Adrenal gland (tissue), 12 donors: Measurements from ENCODE around the gene PRKAR1A. TPM values are rescaled to one million over a fixed set of nuclear protein-coding genes. Genes with fewer than 3 reads are reported as not detected.

ENCODE experiments used
- DNase-seq, 7 donors: peaks; one replicate each; pipeline ENCODE4 v3.0.0-alpha.2; 2019 to 2020
- H3K27ac ChIP-seq, 5 donors: fragments of 200-600 bp; sonication (generic) in 4 of 5; 1 replicate in 3 of 5; 2 replicates in 2 of 5; pipeline versions ENCODE4 v1.5.1 to v1.8.0; 2016 to 2020; ENCODE audit warnings: mild to moderate bottlenecking in 1 of 5
- H3K27me3 ChIP-seq: fragments of 200-600 bp; 2 replicates; pipeline ENCODE4 v1.8.0; 2021
- H3K36me3 ChIP-seq, 2 donors: fragments of 200-600 bp; replicated peaks in 1 of 2; 1 replicate in 1 of 2; 2 replicates in 1 of 2; pipeline versions ENCODE4 v1.5.1 to v1.8.0; 2018 to 2022
- H3K4me1 ChIP-seq, 2 donors: fragments of 200-600 bp; replicated peaks in 1 of 2; 1 replicate in 1 of 2; 2 replicates in 1 of 2; pipeline versions ENCODE4 v1.5.1 to v1.8.0; 2018 to 2021
- H3K4me3 ChIP-seq, 4 donors: fragments of 200-600 bp; sonication (generic) in 3 of 4; one replicate each; pipeline ENCODE4 v1.5.1; 2016 to 2018
- H3K9me3 ChIP-seq, 3 donors: fragments of 200-600 bp; sonication (generic) in 1 of 3; replicated peaks in 1 of 3; 1 replicate in 2 of 3; 2 replicates in 1 of 3; pipeline versions ENCODE4 v1.5.1 to v1.8.0; 2016 to 2021
- CTCF ChIP-seq, 6 experiments: fragments of 450-650 bp in 4 of 6; fragments of 200-600 bp in 2 of 6; sonication (generic) in 1 of 6; IDR thresholded peaks; 1 replicate in 5 of 6; 2 replicates in 1 of 6; pipeline versions ENCODE4 v1.5.1 to v1.8.0; 2016 to 2021; ENCODE audit warnings: antibody characterized with exemption in 6 of 6, mild to moderate bottlenecking in 2 of 6, moderate library complexity in 1 of 6
- POLR2A ChIP-seq, 2 donors: fragments of 450-650 bp; IDR thresholded peaks; one replicate each; pipeline ENCODE4 v1.6.1; 2017; ENCODE audit warnings: antibody characterized with exemption in 2 of 2, mild to moderate bottlenecking in 2 of 2, moderate library complexity in 1 of 2
- WGBS, 4 donors: extraction: QIAGEN DNeasy Blood & Tissue Kit in 2 of 4; methylation state at CpG; one replicate each; pipeline versions ENCODE4 v1.1.5 to v1.1.7; 2013 to 2017; 5-methylcytosine and 5-hydroxymethylcytosine counted together
- intact Hi-C, 2 donors: fragments of 100-400 bp; cut with DNase I; formaldehyde crosslinking; loops; one replicate each; pipeline versions ENCODE4 v1.14.1 to v1.15.0; 2022 to 2023
- polyA plus RNA-seq, 3 donors: library from polyadenylated mRNA; stranded (reverse); fragments of 200-250 nt in 2 of 3; fragments of 350-450 nt in 1 of 3; fragmentation: Illumina TruSeq in 1 of 3; extraction: RNeasy Lipid Tissue Mini Kit (QIAGEN cat#74804) in 1 of 3; gene quantifications; one replicate each; pipeline ENCODE4 v1.2.3, GENCODE V29; 2013 to 2014
- total RNA-seq, 9 donors: library from RNA; depleted of rRNA in 4 of 9; stranded (reverse); fragments of >200 nt in 4 of 9; fragments of 120-200 nt in 1 of 9; fragmentation: NEBNext Ultra II Directional in 1 of 9; extraction: Animal tissue kit (Norgen Biotek cat#: 25700) in 1 of 9; gene quantifications; one replicate each; pipeline versions ENCODE4 v1.1.0 to v1.2.4, GENCODE V29; 2013 to 2023
- donor health status: healthy with polysubstance abuse.
- donor health status: Bipolar disorder and iron deficiency.
- donor health status: DM: yes; HTN: yes; CAD: no.
- donor health status: DM: no; HTN: no; CAD: no.
- donor health status: DM: no; HTN: no; CAD: no.
- donor health status: DM: yes; HTN: yes; CAD: no.

Gene PRKAR1A
- total and polyA plus RNA-seq, 12 donors: 56.3 to 585 (median 388) TPM

- no peaks in the 10 kb centered on the region for H3K4me1 ChIP-seq
- H3K4me3 ChIP-seq: no peak overlapping the region
- no peaks in the 10 kb centered on the region for H3K27me3 ChIP-seq
- H3K27ac ChIP-seq: no peak overlapping the region
- TF ChIP-seq POLR2A (IDR thresholded peaks at IDR 0.05) (no peak), CTCF (IDR thresholded peaks at IDR 0.05) (no peak)
- intact Hi-C loops: no loop called here
- no peaks in the 10 kb centered on the region for H3K9me3 ChIP-seq
- H3K36me3 ChIP-seq: no peaks in the 10 kb centered on the region
- no peak for DNase-seq
- 67 to 70% (median 68%) methylated on average over 3 of the region's 3 CpGs for WGBS, 4 donors
Measured at GRCh38 chr17:68560966-68561720, 48.9 kb downstream of the PRKAR1A start.

GRCh38 chr17:68562736-68563135 is 50.5 kb downstream of the PRKAR1A start:
- DNase-seq: no peak
- intact Hi-C loops: no loop called here
- H3K9me3 ChIP-seq: no peaks in the 10 kb centered on the region
- no peaks in the 10 kb centered on the region for H3K27me3 ChIP-seq
- no peaks in the 10 kb centered on the region for H3K4me1 ChIP-seq
- H3K4me3 ChIP-seq: no peak overlapping the region
- WGBS, 4 donors: 83 to 90% (median 86%) methylated on average over 4 of the region's 4 CpGs
- TF ChIP-seq CTCF (IDR thresholded peaks at IDR 0.05): no peak
- no peak for TF ChIP-seq POLR2A (IDR thresholded peaks at IDR 0.05)
- no peak overlapping the region for H3K27ac ChIP-seq
- H3K36me3 ChIP-seq: no peaks in the 10 kb centered on the region

GRCh38 chr17:68564415-68565111 is 52.3 kb downstream of the PRKAR1A start:
- TF ChIP-seq POLR2A (IDR thresholded peaks at IDR 0.05) (no peak), CTCF (IDR thresholded peaks at IDR 0.05) (no peak)
- WGBS, 4 donors: 84 to 92% (median 88%) methylated on average over 8 of the region's 8 CpGs
- Histone ChIP-seq H3K36me3 (no peaks in the 10 kb centered on the region), H3K27me3 (no peaks in the 10 kb centered on the region), H3K9me3 (no peaks in the 10 kb centered on the region), H3K4me1 (no peaks in the 10 kb centered on the region), H3K27ac (no peak overlapping the region), H3K4me3 (no peak overlapping the region)
- no peak for DNase-seq
- intact Hi-C loops: no loop called here

- H3K27ac ChIP-seq: no peak overlapping the region
- TF ChIP-seq CTCF (IDR thresholded peaks at IDR 0.05) (no peak), POLR2A (IDR thresholded peaks at IDR 0.05) (no peak)
Measured at GRCh38 chr17:68565661-68566441, 53.6 kb downstream of the PRKAR1A start.

More at GRCh38 chr17:68565661-68566441, 53.6 kb downstream of the PRKAR1A start:
- Histone ChIP-seq H3K9me3 (no peaks in the 10 kb centered on the region), H3K4me3 (no peak overlapping the region), H3K27me3 (no peaks in the 10 kb centered on the region), H3K4me1 (no peaks in the 10 kb centered on the region), H3K36me3 (no peaks in the 10 kb centered on the region)
- DNase-seq: no peak
- WGBS, 4 donors: 71 to 76% (median 72%) methylated on average over 3 of the region's 3 CpGs
- intact Hi-C loops: no loop called here
